SK-N-DZ (cell line): Measurements from ENCODE around the gene ASB15.

ENCODE experiments used
- DNase-seq: peaks from one replicate; pipeline ENCODE4 v3.0.0-alpha.2; 2015; ENCODE audit warnings: low spot score

The ASB15 gene

DNA sequence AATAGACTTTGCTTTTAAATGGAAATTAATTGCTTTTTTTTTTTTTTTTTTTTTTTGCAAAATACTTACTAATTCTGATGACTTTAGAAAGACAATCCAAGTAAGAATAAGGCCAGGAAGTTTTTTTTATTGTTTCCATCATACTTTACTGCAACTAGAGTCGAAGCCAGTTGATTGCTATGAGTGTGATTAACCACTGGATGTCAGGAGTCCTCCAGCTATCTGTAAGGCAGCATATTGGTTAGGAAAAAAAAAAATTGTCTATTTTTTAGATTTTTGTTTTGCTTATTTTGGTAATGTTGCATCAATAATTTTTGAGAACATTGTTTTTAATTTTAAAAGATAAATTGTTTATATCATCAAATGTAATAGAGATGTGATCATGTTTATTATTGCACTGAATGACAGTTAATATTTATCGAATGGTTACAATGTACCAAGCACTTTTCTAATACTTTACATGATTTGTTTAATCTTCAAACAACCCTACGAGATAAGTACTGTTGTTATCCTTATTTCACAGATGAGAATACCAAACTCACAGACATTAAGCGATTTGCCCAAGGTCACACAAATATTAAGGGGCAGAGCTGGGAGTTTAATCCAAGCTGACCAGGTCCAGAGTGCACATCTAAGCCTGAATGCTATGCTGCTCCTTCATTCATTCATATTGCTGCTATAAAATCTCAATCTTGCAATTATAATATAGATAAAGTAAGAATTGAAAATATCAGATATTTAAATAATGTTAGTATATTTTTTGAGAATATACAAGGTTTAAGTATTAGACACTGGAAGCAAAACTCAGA is 34.1 kb downstream of the ASB15 start:
- no peak for DNase-seq

DNA sequence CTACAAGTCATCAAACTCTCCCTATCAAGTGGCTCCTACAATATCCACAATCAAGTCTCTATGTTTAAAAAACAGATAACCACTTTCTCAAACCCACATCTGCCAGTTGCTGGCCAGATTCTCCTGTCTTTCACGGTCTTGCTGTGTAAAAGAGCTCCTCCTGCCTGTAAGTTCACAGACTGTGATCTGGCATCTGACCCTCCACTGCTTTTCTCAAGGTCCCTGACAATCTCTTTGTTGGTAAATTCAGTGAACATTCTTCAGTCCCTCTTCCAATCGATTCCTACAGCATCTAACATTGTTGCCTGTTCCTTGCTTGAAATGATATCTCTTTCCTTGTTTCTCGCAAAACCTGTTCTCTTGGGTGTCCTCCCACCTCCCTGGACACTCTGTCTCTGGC is 35.6 kb downstream of the ASB15 start:
- peak; percentile 60 for DNase-seq

DNA sequence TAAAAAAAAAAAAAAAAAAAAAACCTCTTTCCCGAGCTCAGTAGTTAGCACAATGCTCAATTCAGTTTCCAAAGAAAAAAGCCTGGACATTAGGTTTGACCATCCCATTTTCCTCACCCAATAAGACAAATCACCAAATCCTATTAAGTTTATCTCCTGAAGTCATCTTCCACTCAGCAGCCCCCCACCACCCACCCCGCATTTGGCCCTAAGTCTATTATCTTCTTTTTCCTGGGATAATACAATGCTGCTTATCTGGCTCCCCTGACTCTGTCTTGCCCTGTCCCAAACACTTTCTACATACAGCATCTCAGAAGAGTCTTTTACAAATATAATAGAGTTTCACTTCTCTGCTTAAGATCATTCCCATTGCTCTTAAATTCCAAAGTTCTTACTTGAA is 36.3 kb downstream of the ASB15 start:
- DNase-seq: no peak

DNA sequence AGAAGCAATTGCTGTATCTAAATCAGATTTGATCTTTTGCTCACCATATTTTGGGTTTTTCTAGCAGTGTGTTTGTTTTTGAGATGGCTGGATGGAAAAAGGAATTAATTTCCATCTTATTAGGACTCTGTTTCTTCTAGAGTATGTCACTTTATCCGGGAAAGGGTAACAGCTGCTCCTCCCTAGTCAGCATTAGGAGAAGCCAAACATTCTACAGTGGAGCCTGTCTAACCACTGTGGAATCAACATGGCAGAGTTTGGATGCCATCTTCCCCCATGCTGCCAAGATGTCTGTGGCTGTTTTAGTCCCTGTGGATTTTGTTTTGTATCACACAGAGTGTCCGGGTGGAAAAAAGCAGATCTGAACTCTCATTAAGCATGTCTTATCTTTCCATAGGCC is 38.0 kb downstream of the ASB15 start:
- DNase-seq: no peak

DNA sequence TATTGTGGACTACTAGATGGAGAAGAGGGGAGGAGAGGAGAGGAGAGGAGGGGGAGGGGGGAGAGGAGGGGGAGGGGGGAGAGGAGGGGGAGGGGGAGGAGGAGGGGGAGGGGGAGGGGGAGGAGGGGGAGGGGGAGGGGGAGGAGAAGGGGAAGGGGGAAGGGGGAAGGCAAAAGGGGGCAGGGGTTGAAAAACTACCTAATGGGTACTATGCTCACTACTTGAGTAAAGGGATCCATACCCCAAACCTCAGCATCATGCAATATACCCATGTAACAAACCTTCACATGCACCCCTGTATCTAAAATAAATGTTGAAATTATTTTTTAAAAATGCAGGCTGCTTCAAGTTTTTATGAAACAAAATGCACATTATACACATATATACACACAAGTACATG is 39.0 kb downstream of the ASB15 start:
- no peak for DNase-seq

DNA sequence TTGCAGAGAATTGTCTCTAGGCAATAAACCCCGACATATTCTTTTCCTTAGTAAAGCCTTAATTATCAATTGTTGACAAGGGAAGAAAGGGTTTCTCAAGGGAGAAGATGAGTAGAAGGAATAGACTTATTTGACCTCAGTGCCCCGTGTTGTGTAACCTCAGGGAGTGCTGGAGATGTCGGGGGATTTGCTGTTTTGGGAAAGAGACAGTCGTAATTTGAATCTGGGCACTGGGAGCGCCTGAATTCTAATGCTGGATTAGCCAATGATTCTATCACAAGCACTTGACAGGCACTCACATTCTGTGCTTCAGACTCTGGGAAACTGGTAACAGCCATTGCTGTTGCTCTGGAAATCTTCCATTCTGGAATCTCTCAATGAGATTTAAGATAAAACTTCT is 40.3 kb downstream of the ASB15 start:
- no peak for DNase-seq

DNA sequence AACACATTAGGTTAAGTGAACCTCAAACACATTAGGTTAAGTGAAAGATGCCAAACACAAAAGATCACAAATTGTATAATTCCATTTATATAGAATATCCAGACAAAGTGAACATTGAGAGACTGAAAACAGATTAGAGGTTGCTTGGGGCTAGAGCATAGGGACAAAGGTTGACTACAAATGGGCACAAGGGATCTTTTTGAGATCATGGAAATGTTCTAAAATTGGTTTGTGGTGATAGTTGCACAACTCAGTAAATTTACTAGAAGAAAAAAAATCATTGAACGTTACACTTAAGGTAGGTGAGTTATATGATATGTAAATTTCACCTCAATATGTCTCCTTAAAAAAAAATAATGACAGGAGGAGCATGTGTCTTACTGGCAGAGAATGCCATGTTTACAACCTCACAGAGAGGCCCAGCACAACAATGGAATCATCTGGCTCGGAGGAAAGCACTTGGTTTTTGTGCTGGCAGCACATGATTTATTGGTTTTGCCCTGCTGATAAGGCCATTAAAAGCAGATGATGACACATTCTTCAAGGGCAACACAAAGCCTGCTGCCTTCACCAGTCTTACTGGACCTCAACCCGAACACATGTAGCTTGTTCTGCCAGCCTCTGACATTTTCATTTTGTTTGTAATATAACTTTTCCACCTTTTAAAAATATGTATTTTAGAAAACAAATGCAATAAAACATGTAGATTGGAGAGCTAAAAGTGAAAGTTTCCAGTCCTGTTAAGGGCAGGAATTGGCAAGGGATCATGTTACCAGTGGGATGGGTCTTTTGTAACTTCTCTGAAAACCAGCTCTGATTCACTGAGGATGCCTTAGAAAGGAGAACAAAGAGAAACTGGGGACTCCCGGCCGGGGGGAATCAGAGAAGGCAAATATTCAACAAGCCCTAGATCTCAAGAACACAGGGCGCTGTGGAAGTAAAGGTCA is 42.1 kb downstream of the ASB15 start:
- peak; percentile 87 for DNase-seq

DNA sequence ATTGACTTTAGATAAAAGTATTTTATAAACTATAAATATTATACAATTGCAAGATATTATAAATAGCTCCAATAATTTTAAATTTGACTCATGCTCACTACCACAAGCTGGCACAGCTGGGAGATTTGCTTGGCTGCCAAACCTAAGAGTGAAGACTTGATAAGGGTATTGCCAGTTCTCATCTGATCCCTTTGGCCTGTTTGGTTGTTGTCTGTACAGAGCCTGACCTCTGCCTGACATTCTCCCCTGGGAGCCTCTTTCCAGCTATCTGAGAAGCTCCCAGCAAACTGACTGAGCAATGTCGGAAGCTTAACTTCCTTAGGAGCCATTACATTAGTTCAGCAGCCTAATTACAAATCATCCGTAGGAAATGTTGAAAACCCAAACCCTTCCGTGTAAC is 43.9 kb downstream of the ASB15 start:
- DNase-seq: peak; percentile 69

DNA sequence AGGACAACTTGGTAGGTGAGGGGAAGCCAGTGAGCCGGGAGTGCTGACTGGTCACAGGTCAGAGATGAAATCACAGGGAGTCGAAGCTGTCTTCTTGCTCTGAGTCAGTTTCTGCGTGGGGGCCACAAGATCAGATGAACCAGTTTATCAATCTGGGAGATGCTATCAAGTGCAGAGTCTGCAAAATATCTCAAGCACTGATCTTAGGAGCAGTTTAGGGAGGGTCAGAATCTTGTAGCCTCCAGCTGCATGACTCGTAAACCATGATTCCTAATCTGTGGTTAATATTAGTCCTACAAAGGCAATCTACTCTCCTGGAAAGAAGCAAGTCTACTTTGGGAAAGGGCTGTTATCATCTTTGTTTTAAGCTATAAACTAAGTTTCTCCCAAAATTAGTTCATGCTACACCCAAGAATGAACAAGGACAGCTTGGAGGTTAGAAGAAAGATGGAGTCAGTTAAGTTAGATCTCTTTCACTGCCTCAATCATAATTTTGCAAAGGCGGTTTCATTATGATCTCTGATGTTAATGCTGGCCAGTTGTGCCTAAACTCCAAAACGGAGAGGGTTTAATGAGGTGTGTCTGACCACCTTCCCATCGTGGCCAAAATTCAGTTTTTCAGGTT is 45.6 kb downstream of the ASB15 start:
- DNase-seq: no peak

DNA sequence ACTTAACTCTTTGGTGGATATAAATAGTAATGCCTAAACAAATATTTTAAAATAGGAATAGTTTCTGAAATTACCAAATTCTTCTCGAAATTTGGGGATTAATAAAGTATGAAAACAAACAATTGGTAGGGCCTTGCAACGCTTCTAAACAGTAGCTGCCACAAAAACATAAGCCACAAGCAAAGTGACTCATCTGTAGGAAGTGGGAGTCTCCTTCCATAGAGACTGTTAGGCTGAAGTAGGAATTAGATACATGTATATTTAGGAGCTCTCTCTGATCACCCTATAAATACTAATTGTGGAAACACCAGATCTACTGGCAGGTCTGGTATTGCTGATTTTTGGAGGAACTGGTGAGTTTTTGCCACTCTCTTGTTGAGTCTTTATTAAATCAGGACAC is 48.3 kb downstream of the ASB15 start:
- no peak for DNase-seq

DNA sequence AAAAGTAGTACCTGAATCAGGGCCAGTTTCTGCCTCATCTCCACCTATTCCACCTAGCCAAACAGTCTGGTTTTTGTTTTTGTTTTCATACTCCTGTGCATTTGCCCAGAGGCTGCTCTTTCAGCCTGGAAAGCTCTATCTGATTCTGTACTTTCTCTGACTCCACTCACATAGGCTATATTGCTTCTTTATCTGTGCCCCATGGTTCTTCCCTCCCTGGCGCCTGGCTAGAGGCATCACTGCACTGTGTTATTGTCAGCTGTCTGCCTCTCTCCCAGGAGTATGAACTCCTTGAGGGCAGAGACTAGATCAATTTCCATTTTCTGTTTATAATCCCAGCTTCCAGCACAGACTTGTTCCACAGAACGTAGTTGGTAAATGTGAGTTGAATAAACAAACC is 49.0 kb downstream of the ASB15 start:
- no peak for DNase-seq

DNA sequence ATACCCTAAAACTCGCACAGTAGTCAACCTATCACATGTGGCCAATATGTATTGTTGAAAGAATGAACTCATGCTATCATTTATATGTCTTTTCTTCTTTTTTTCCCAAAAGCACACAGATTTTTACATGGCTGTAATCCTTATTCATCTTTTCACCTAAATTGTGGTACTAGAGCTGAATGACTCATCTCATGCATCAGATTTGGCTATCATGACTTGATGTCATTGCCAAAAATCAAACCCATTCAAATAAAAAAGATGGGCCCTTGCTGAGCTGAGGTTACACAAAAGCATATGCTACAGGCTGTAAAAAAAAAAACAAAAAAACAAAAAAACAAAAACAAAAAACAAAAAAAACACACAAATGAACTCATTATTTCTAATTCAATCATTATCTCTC is 50.8 kb downstream of the ASB15 start:
- no peak for DNase-seq

DNA sequence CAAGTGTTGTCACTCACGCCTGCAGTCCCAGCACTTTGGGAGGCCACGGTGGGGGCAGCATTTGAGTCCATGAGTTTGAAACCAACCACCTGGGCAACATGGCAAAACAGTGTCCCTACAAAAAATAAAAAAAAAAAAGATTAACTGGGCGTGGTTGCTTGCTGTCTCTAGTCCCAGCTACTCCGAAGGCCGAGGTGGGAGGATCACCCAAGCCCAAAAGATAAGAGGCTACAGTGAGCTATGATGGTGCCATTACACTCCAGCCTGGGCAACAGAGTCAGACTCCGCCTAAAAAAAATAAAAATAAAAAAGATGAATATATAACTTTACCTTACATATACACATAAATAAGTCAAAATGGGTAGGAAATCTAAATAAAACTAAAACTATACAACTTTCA is 51.5 kb downstream of the ASB15 start:
- DNase-seq: no peak

DNA sequence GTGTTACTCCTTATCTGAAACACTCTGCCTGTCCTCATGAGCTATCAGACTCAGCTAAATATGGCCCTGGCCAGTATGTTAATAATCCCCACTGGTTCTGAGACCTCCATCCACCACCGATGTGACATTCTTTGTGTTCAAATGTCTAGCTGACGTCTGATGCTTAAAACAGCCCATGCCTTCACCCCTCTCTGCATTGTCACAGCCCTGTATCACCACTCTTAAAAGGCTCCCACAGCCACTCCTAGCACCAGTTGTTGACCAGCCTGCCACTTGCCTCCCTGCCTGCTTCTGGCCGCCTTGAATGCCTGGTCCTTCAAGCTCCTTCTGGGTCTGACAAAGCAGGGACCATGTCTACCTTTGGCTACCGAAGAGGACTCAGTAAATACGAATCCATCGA is 54.0 kb downstream of the ASB15 start, which contains the start of gene LMOD2:
TSS of gene LMOD2 (plus strand) at position 253 of the 400 bp plus-strand sequence. CDS start at position 351, 98 bp downstream.
- DNase-seq: no peak

DNA sequence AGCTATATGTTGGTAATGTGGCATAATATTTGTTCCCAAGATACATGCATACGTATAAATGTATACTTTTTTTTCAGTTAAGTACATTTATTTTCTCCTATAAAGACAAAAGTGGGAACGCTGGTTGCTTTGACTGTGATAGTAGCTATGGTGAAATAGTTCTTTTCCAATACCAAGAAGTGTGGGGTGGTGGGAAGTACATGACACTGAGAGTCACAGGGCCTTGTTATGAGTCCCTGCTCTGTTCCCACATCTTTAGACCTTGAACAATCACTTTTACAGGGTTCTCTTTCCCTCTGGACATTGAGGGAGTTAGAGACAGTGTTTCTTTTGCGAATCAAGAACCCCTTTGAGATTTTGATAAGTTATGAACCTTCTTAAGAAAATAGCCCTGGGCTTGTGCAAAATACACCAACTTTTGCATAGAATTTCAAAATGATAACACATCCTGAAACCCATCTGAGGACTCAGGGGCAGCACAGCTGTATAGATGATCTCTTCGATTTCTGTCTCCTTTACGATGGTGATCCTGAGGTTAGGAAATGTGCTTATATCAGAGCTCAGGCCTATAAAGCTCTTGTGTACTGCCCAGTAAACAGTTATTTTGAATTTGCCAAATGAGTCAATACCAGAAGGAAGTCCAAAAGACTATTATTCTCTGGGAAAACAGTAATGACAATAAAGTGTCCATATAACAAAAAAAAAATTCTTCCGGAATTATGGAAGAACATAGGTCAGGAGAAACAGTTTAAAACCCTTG is 55.1 kb downstream of the ASB15 start:
- DNase-seq: no peak

DNA sequence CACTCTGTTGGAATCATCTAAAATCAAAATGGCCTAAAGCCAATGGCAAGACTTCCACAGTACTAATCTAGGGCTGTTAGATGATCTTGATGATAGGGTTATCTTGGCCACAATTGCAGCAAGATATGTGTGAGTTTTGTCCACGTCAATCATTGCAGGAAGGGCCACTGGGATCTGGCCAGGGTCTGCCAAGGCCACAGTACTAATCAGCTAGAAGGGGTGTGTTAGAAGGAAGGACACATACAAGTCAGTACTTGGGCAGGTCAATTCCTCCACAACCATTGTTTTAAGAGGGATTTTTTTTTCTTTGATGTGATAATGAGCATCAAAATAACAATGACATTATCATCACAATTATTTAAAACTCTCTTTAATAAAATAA is 55.7 kb downstream of the ASB15 start:
- no peak for DNase-seq

DNA sequence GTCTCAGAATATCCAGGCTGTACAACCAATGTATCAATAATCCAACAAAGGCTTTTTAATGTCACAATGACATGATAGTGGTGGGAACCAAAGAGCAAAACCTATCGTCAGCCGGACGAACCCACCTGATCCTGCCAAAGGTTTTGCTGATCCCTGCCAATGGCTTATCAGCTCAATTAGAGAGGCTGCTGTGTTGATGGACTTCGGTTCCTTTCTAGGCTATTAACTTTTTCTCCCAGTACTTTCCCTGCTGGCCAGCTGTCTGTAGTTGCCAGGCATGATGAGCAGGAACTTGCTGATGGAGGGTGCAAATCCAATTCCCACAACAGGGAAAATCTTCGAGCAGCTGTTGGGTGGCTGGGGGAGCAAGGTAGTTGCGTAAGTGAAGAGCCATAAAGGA is 56.4 kb downstream of the ASB15 start:
- DNase-seq: no peak

DNA sequence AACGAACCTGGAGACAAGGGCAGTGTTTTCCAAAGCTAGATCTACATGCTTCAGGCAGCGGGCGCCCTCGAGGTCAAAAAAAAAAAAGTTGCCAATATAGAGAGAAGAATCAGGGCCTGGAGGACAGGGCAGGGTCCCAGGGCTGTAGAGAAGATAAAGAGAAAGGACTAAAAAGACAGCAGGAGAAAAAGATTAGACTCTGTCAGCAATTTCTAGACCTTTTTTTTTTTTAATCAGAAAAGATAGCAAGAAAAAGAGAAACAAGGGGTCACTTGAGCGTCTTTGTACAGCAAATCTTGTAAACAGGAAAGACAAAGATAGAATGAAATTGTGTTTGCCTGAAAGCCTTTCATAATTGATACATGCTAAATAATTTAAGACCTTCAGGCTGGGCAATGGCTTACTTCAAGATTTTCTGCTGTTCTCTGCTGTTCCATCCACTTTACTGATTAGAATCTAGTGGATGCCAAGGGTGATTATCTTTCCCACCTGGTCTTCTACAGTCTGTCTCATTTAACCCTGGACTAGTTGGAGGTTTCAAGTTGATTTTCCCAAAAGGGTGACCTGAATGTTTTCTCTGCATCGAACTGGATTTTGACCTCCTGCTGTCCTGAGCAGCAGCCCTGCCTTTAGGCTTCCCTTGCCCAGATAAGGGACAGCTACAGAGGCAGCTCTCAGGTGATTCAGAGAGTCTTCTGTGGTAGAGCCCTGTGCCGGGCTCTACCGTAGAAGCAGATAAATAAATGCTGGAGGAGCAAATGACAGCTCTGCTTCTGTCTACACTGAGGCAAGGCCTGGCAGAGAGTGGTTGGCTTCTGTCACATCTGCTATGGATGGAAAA is 59.1 kb downstream of the ASB15 start:
- peak; percentile 35 for DNase-seq

DNA sequence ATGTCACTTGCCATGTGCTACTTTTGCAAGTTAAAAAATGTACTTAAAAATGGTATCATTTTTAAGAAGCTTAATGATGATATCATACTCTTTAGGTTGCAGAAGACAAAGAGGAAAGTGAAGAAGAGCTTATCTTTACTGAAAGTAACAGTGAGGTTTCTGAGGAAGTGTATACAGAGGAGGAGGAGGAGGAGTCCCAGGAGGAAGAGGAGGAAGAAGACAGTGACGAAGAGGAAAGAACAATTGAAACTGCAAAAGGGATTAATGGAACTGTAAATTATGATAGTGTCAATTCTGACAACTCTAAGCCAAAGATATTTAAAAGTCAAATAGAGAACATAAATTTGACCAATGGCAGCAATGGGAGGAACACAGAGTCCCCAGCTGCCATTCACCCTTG is 60.1 kb downstream of the ASB15 start:
- no peak for DNase-seq

DNA sequence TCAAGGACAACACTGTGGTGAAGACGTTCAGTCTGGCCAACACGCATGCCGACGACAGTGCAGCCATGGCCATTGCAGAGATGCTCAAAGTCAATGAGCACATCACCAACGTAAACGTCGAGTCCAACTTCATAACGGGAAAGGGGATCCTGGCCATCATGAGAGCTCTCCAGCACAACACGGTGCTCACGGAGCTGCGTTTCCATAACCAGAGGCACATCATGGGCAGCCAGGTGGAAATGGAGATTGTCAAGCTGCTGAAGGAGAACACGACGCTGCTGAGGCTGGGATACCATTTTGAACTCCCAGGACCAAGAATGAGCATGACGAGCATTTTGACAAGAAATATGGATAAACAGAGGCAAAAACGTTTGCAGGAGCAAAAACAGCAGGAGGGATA is 60.7 kb downstream of the ASB15 start:
- no peak for DNase-seq

DNA sequence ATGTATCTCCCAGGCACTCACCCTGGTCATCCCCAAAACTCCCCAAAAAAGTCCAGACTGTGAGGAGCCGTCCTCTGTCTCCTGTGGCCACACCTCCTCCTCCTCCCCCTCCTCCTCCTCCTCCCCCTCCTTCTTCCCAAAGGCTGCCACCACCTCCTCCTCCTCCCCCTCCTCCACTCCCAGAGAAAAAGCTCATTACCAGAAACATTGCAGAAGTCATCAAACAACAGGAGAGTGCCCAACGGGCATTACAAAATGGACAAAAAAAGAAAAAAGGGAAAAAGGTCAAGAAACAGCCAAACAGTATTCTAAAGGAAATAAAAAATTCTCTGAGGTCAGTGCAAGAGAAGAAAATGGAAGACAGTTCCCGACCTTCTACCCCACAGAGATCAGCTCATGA is 61.1 kb downstream of the ASB15 start:
- DNase-seq: no peak
